Karpas-422 (cell line): Measurements from ENCODE around the gene AGBL2. TPM values are rescaled to one million over a fixed set of nuclear protein-coding genes. Genes with fewer than 3 reads are reported as not detected.
A peak's percentile ranks its signal among the peaks of the same experiment; 100 is the strongest.
"Not testable (repeated sequence)": the region's sequence is repeated elsewhere in the genome, so short reads cannot be mapped to it uniquely, and the experiment has no call there.

Experiments
- DNase-seq: peaks from one replicate; pipeline ENCODE4 v3.0.0-alpha.2; 2015
- H2AFZ ChIP-seq: fragments of 200-600 bp; sonication (generic); 2 replicates; pipeline ENCODE4 v1.6.1; 2014; ENCODE audit warnings: antibody characterized with exemption, low read length, mixed read lengths
- H3K27ac ChIP-seq: fragments of 200-600 bp; sonication (generic); 2 replicates; pipeline ENCODE4 v1.5.1; 2014; ENCODE audit warnings: mild to moderate bottlenecking, low read length, moderate library complexity
- H3K27me3 ChIP-seq: fragments of 200-600 bp; sonication (generic); 2 replicates; pipeline ENCODE4 v1.6.1; 2014; ENCODE audit warnings: low read length, mixed read lengths
- H3K36me3 ChIP-seq: fragments of 200-600 bp; sonication (generic); 2 replicates; pipeline ENCODE4 v1.6.1; 2014; ENCODE audit warnings: low read length, mixed read lengths; ENCODE audit not compliant: insufficient read depth
- H3K4me1 ChIP-seq: fragments of 200-600 bp; sonication (generic); 2 replicates; pipeline ENCODE4 v1.6.1; 2014; ENCODE audit warnings: mild to moderate bottlenecking, low read length, mixed read lengths
- H3K4me2 ChIP-seq: fragments of 200-600 bp; sonication (generic); 2 replicates; pipeline ENCODE4 v1.6.1; 2014; ENCODE audit warnings: low read length, low read depth, mild to moderate bottlenecking; ENCODE audit not compliant: poor library complexity, severe bottlenecking
- H3K4me3 ChIP-seq: fragments of 200-600 bp; sonication (generic); 2 replicates; pipeline ENCODE4 v1.5.1; 2014; ENCODE audit warnings: mild to moderate bottlenecking, antibody characterized with exemption, low read length, mixed read lengths
- H3K79me2 ChIP-seq: fragments of 200-600 bp; sonication (generic); 2 replicates; pipeline ENCODE4 v1.6.1; 2014; ENCODE audit warnings: mild to moderate bottlenecking, low read length, mixed read lengths
- H3K9ac ChIP-seq: fragments of 200-600 bp; sonication (generic); 2 replicates; pipeline ENCODE4 v1.6.0; 2014; ENCODE audit warnings: low read length
- H3K9me2 ChIP-seq: fragments of 200-600 bp; sonication (generic), shearing (Covaris generic); replicated peaks from 2 replicates; pipeline ENCODE4 v1.6.0; 2014; ENCODE audit warnings: mild to moderate bottlenecking, low read length, moderate library complexity; ENCODE audit not compliant: insufficient read depth
- H3K9me3 ChIP-seq: fragments of 300-700, 200-600 bp; sonication (generic); 2 replicates; pipeline ENCODE4 v1.6.1; 2014; ENCODE audit warnings: low read length, mixed read lengths
- H4K20me1 ChIP-seq: fragments of 200-600 bp; sonication (generic); 2 replicates; pipeline ENCODE4 v1.6.1; 2014; ENCODE audit warnings: mild to moderate bottlenecking, antibody characterized with exemption, low read length, low read depth; ENCODE audit not compliant: insufficient read depth
- total RNA-seq: library from RNA; depleted of rRNA; stranded (reverse); fragments of >200 nt; shearing (Covaris generic); gene quantifications from 2 replicates; pipeline ENCODE4 v1.2.3, GENCODE V29; 2014; ENCODE audit warnings: low replicate concordance; rRNA removed

The AGBL2 gene, protein sequence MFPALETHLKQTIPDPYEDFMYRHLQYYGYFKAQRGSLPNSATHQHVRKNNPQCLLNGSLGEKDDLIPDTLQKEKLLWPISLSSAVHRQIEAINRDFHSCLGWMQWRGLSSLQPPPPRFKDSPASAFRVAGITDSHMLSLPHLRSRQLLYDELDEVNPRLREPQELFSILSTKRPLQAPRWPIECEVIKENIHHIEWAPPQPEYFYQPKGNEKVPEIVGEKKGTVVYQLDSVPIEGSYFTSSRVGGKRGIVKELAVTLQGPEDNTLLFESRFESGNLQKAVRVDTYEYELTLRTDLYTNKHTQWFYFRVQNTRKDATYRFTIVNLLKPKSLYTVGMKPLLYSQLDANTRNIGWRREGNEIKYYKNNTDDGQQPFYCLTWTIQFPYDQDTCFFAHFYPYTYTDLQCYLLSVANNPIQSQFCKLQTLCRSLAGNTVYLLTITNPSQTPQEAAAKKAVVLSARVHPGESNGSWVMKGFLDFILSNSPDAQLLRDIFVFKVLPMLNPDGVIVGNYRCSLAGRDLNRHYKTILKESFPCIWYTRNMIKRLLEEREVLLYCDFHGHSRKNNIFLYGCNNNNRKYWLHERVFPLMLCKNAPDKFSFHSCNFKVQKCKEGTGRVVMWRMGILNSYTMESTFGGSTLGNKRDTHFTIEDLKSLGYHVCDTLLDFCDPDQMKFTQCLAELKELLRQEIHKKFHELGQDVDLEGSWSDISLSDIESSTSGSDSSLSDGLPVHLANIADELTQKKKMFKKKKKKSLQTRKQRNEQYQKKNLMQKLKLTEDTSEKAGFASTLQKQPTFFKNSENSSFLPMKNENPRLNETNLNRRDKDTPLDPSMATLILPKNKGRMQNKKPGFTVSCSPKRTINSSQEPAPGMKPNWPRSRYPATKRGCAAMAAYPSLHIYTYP
- total RNA-seq: 14.3 and 14.9 TPM in 2 replicates

- H3K4me2 ChIP-seq: peak within 1 kb of the TSS; percentile 97
- peak within 1 kb of the TSS; percentile 85 for H3K9ac ChIP-seq
- H2AFZ ChIP-seq: peak within 1 kb of the TSS; percentile 33; the same call in 1 of the 2 replicates
These were observed at the start of gene AGBL2 for GRCh38 chr11:47715082-47715669. Gene AGBL2, minus strand, starts transcription at chr11:47715369. Its CDS starts 719 bp downstream, at chr11:47714650.

DNA sequence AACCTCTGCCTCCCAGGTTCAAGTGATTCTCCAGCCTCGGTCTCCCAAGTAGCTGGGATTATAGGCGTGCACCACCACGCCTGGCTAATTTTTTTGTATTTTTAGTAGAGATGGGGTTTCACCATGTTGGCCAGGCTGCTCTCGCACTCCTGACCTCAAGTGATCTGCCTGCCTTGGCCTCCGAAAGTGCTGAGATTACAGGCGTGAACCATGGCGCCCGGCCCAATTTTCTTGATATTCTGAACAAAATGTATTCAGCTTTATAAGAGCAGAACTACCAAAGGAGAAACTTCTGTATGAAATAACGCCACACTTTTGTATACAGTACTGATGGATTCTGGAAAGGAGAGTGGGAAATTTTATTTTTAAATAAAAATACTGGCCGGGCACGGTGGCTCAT, 44.1 kb upstream of the AGBL2 start:
- Histone ChIP-seq H3K79me2 (peaks cover 70% of the 10 kb centered on the region), H3K36me3 (peaks cover 57% of the 10 kb centered on the region)
- H2AFZ ChIP-seq, H3K4me2 ChIP-seq, H3K9me2 ChIP-seq, H3K4me1 ChIP-seq, H3K4me3 ChIP-seq, H3K27ac ChIP-seq, H3K9me3 ChIP-seq, H3K9ac ChIP-seq, H4K20me1 ChIP-seq, H3K27me3 ChIP-seq, DNase-seq: not testable (repeated sequence)

More at GRCh38 chr11:47715082-47715669, at the start of gene AGBL2:
- no peaks in the 10 kb centered on the region for H3K79me2 ChIP-seq
- peaks cover 21% of the 10 kb centered on the region for H3K4me1 ChIP-seq
- DNase-seq: peak; percentile 95
- H3K27me3 ChIP-seq: no peaks in the 10 kb centered on the region
- H3K36me3 ChIP-seq: peaks cover 24% of the 10 kb centered on the region
- peak within 1 kb of the TSS; percentile 84 for H3K4me3 ChIP-seq
- no peaks in the 10 kb centered on the region for H3K9me2 ChIP-seq
- H3K9me3 ChIP-seq: no peaks in the 10 kb centered on the region
- peak within 1 kb of the TSS; percentile 66 for H3K27ac ChIP-seq
- H4K20me1 ChIP-seq: no peaks in the 10 kb centered on the region

- Histone ChIP-seq H3K9ac (no peak overlapping the region), H3K27me3 (no peaks in the 10 kb centered on the region), H2AFZ (no peak overlapping the region), H3K4me1 (no peaks in the 10 kb centered on the region), H4K20me1 (no peaks in the 10 kb centered on the region), H3K36me3 (peaks cover 56% of the 10 kb centered on the region), H3K79me2 (peaks cover 50% of the 10 kb centered on the region), H3K27ac (no peak overlapping the region), H3K4me2 (no peak overlapping the region), H3K9me2 (no peaks in the 10 kb centered on the region), H3K4me3 (no peak overlapping the region), H3K9me3 (no peaks in the 10 kb centered on the region)
- no peak for DNase-seq
These were observed 41.0 kb upstream of the AGBL2 start for GRCh38 chr11:47756208-47756607.

- Histone ChIP-seq H3K4me3 (no peak overlapping the region), H3K27ac (no peak overlapping the region), H3K4me2 (no peak overlapping the region), H3K79me2 (peaks cover 37% of the 10 kb centered on the region), H2AFZ (no peak overlapping the region), H3K4me1 (no peaks in the 10 kb centered on the region), H3K9me3 (no peaks in the 10 kb centered on the region), H3K9ac (no peak overlapping the region), H3K9me2 (no peaks in the 10 kb centered on the region), H3K36me3 (peaks cover 61% of the 10 kb centered on the region), H4K20me1 (no peaks in the 10 kb centered on the region), H3K27me3 (no peaks in the 10 kb centered on the region)
- DNase-seq: no peak
These were observed 35.6 kb upstream of the AGBL2 start for GRCh38 chr11:47750725-47751124.

GRCh38 chr11:47742494-47742893, 27.3 kb upstream of the AGBL2 start:
- H3K79me2 ChIP-seq: peaks cover 25% of the 10 kb centered on the region
- peaks cover 61% of the 10 kb centered on the region for H3K36me3 ChIP-seq

GRCh38 chr11:47737817-47738216, 22.6 kb upstream of the AGBL2 start:
- H3K4me2 ChIP-seq, H3K9ac ChIP-seq, H3K4me3 ChIP-seq, H4K20me1 ChIP-seq, DNase-seq, H2AFZ ChIP-seq, H3K27me3 ChIP-seq, H3K27ac ChIP-seq, H3K9me3 ChIP-seq, H3K9me2 ChIP-seq, H3K4me1 ChIP-seq: not testable (repeated sequence)
- peaks cover 55% of the 10 kb centered on the region for H3K36me3 ChIP-seq
- peaks cover 17% of the 10 kb centered on the region for H3K79me2 ChIP-seq

More at GRCh38 chr11:47742494-47742893, 27.3 kb upstream of the AGBL2 start:
- not testable (repeated sequence) for H3K9me3 ChIP-seq, H3K4me2 ChIP-seq, H3K9me2 ChIP-seq, H3K4me1 ChIP-seq, H3K9ac ChIP-seq, H3K27me3 ChIP-seq, H3K27ac ChIP-seq, H4K20me1 ChIP-seq, DNase-seq, H3K4me3 ChIP-seq, H2AFZ ChIP-seq

- Histone ChIP-seq H3K36me3 (peaks cover 76% of the 10 kb centered on the region), H3K4me1 (no peaks in the 10 kb centered on the region), H3K9ac (no peak overlapping the region), H3K27me3 (no peaks in the 10 kb centered on the region), H3K4me2 (no peak overlapping the region), H3K9me2 (no peaks in the 10 kb centered on the region), H2AFZ (no peak overlapping the region), H3K4me3 (no peak overlapping the region), H4K20me1 (no peaks in the 10 kb centered on the region), H3K27ac (no peak overlapping the region), H3K79me2 (peaks cover 19% of the 10 kb centered on the region), H3K9me3 (no peaks in the 10 kb centered on the region)
- DNase-seq: no peak
These were observed 17.1 kb upstream of the AGBL2 start for GRCh38 chr11:47732271-47732670.

DNA sequence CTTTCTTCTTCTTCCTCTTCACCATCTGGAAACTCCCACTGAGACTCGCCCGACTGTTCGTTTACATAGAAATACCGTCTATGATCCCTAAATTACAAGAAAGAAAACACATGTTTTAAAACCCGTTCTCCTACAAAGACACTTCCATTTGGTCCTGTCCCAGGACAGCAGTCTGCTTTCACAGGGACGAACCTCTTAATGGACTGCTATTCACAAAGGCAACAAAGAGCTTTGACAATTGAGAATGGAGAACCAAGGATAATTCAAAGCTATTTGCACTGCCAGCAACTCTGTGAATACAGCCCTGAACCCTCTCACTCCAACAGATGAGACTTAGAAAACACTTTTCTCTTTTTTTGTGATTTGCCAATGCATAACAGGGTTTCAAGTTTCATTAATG, 16.3 kb upstream of the AGBL2 start:
- H4K20me1 ChIP-seq: no peaks in the 10 kb centered on the region

More for the DNA sequence above, 16.3 kb upstream of the AGBL2 start:
- no peak overlapping the region for H3K4me3 ChIP-seq
- no peaks in the 10 kb centered on the region for H3K9me2 ChIP-seq
- peaks cover 76% of the 10 kb centered on the region for H3K36me3 ChIP-seq
- no peak overlapping the region for H3K9ac ChIP-seq
- no peak overlapping the region for H3K27ac ChIP-seq
- H3K4me1 ChIP-seq: no peaks in the 10 kb centered on the region
- H3K4me2 ChIP-seq: no peak overlapping the region
- H3K79me2 ChIP-seq: peaks cover 19% of the 10 kb centered on the region
- no peaks in the 10 kb centered on the region for H3K9me3 ChIP-seq
- H3K27me3 ChIP-seq: no peaks in the 10 kb centered on the region
- DNase-seq: no peak
- H2AFZ ChIP-seq: no peak overlapping the region
